IPS DF 6.9 (cell line): ENCODE measurements around the gene ECEL1.
"Not testable (repeated sequence)": the region's sequence is repeated elsewhere in the genome, so short reads cannot be mapped to it uniquely, and the experiment has no call there.

Experiments used
- DNase-seq: peaks from one replicate; pipeline ENCODE4 v3.0.0-alpha.2; 2013; ENCODE audit warnings: low read depth, low spot score
- H3K27ac ChIP-seq: one replicate; pipeline ENCODE4 v1.5.1; 2013; ENCODE audit warnings: low read length, control low read depth
- H3K27me3 ChIP-seq: 2 replicates; pipeline ENCODE4 v1.6.1; 2013; ENCODE audit warnings: mild to moderate bottlenecking, low read length; ENCODE audit not compliant: control insufficient read depth, insufficient read depth
- H3K36me3 ChIP-seq: 2 replicates; pipeline ENCODE4 v1.6.1; 2013; ENCODE audit warnings: low read length; ENCODE audit not compliant: control insufficient read depth, insufficient read depth
- H3K4me1 ChIP-seq: 2 replicates; pipeline ENCODE4 v1.6.1; 2013; ENCODE audit warnings: low read length; ENCODE audit not compliant: control insufficient read depth, insufficient read depth
- H3K4me3 ChIP-seq: 2 replicates; pipeline ENCODE4 v1.5.1; 2013; ENCODE audit warnings: mild to moderate bottlenecking, low read length
- H3K9me3 ChIP-seq: 2 replicates; pipeline ENCODE4 v1.6.1; 2013; ENCODE audit warnings: low read length, inconsistent platforms; ENCODE audit not compliant: control insufficient read depth, insufficient read depth
- WGBS: extraction: QIAGEN DNeasy Blood & Tissue Kit; methylation state at CpG from one replicate; pipeline ENCODE4 v1.1.7; 2013; ENCODE audit warnings: mixed read lengths, missing lambda C conversion rate; ENCODE audit not compliant: insufficient read length, insufficient coverage; 5-methylcytosine and 5-hydroxymethylcytosine counted together

Gene ECEL1

DNA sequence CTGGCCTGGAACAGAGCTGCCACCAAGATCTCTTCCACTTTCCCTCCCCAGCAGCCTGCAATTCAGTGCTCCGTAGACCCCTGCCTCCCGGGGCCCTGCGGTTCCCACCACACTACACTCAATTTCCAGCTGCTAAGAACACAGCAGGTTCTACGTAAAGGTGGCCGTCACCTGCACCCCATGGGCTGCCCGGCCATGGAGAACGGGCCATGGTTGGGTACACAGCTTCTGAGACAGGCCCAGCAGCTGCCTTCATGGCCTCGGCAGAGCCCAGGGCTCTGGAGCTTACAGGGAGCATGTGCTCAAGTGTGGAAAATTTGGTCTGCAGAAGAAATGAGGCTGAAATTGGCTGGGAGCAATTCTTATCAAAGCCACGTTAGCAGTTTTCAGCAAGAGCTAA, 54.0 kb downstream of the ECEL1 start:
- H3K27me3 ChIP-seq, H3K27ac ChIP-seq, H3K4me3 ChIP-seq, H3K36me3 ChIP-seq, H3K9me3 ChIP-seq, DNase-seq, H3K4me1 ChIP-seq: not testable (repeated sequence)
- no CpG with 5 or more reads among the region's 9 CpGs for WGBS

DNA sequence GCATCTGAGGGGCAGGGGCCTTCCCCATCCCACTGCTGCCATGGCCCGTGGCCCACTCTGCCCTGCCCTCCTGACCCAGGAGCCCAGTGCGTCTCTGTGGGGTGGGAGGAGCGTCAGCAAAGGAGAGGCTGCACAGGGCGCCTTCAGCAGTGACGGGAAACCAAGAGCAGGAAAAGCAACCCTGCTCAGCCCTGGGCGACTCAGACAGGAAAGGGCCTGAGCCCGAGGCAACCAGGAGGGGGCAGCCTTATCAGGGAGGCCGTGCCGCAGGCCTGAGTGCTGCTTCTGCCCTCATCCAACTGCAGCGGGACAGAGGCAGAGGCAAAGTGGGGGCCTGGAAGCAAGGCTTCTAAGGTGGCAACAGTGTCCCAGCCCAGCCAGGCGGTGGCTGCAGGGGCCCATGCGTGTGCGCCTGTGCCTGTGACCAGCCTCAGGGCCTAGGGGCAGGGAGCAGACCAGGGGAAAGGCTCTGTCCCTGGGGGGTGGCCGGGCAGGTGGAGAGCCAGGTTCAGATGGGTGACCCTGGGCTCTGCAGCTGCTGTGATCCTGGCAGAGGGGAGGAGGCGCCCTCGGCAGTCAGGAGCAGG, 54.9 kb downstream of the ECEL1 start:
- H3K9me3 ChIP-seq = no peaks in the 10 kb centered on the region
- H3K4me1 ChIP-seq = peaks cover 4% of the 10 kb centered on the region; the same call in 1 of the 2 replicates
- no peak for DNase-seq
- no peaks in the 10 kb centered on the region for H3K27me3 ChIP-seq
- WGBS = no CpG with 5 or more reads among the region's 16 CpGs
- H3K27ac ChIP-seq = no peak overlapping the region
- H3K36me3 ChIP-seq = no peaks in the 10 kb centered on the region
- H3K4me3 ChIP-seq = no peak overlapping the region

DNA sequence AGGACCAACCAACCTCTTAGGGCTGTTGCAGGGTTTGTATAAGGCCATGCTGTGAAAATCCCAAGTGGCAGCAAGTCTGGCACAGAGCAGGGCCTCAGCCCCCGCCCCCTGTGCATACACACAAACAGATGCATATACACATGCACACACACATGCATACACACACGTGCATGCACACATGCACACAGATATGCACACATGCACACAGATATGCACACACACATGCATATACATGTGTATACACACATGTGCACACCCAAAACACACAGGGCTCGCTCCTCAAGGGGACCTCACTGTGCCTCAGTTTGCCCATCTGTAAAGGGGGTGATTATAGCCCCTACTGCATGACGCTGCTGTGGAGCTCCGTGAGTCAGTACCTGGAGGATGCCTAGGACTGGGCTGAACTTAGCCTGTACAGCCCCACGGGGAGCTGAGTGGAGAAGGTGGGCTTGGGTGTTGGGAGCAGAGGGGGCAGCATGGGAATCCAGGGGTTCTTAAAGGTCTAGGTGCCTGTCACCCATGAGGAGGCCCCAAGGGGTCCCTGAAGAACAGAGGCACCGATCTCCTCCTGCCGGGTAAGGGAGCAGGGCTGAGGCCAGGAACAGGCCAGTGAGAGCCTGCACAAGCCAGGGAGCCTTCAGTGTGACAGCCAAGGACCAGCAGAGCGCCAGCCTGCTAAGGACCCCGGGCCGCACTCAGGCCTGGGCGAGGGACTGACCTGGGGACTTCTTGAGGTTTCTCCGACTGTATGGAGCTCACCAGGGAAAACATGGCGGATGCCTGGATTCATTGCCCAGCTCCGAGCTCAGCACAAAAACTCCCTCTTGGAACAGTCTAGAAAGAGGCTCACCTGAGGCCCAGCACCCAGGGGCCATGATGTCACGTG, 55.7 kb downstream of the ECEL1 start:
- Histone ChIP-seq H3K4me3 (no peak overlapping the region), H3K4me1 (peaks cover 4% of the 10 kb centered on the region; the same call in 1 of the 2 replicates), H3K36me3 (no peaks in the 10 kb centered on the region), H3K27me3 (no peaks in the 10 kb centered on the region), H3K27ac (no peak overlapping the region), H3K9me3 (no peaks in the 10 kb centered on the region)
- no CpG with 5 or more reads among the region's 16 CpGs for WGBS
- no peak for DNase-seq
